IMR-90 (cell line): ENCODE data around the gene CPEB1. TPM values are rescaled to one million over a fixed set of nuclear protein-coding genes. Genes with fewer than 3 reads are reported as not detected.

ENCODE experiments used
- ATAC-seq: fragments of 200-7000 bp; cut with Tn5 transposase; 2 replicates; pipeline ENCODE4 v1.9.1; 2020; ENCODE audit warnings: low read depth, mild to moderate bottlenecking, moderate library complexity
- BruUV-seq: library from RNA; stranded (reverse); fragments of 400-500 nt; replicated peaks from 2 replicates; lab custom pipeline; 2021; lab: Mats Ljungman, UMichigan
- CTCF ChIA-PET: fragments of 300-600 bp; formaldehyde crosslinking; extraction: SDS; loops from one replicate; lab custom pipeline; 2021; ENCODE audit warnings: antibody characterized with exemption; lab: Yijun Ruan, JAX
- POLR2A ChIA-PET: fragments of 300-600 bp; sonication (Branson Sonifier 250); formaldehyde crosslinking; loops from one replicate; lab custom pipeline; 2022; ENCODE audit warnings: antibody characterized with exemption; ENCODE audit not compliant: unreplicated experiment; lab: Charles Lee
- DNase-seq: peaks from one replicate; pipeline ENCODE4 v3.0.0; 2013
- H2AFZ ChIP-seq: replicated peaks from 2 replicates; pipeline ENCODE3; 2013; ENCODE audit warnings: low read length, mild to moderate bottlenecking; ENCODE audit not compliant: poor library complexity
- H2AK5ac ChIP-seq: 2 replicates; pipeline ENCODE4 v1.6.1; 2013; ENCODE audit warnings: low read depth, low read length, inconsistent platforms
- H2AK9ac ChIP-seq: replicated peaks from 2 replicates; pipeline ENCODE3; 2013; ENCODE audit warnings: mild to moderate bottlenecking, low read depth, low read length, moderate library complexity; ENCODE audit not compliant: poor library complexity
- H2BK120ac ChIP-seq: 2 replicates; pipeline ENCODE4 v1.6.1; 2013; ENCODE audit warnings: low read depth, low read length, inconsistent platforms
- H2BK15ac ChIP-seq: 3 replicates; pipeline ENCODE4 v1.6.1; 2013; ENCODE audit warnings: low read depth, low read length, inconsistent platforms
- H2BK20ac ChIP-seq: 2 replicates; pipeline ENCODE4 v1.6.1; 2013; ENCODE audit warnings: low read depth, mild to moderate bottlenecking, inconsistent platforms, low read length, moderate library complexity
- H2BK5ac ChIP-seq: 2 replicates; pipeline ENCODE4 v1.6.1; 2013; ENCODE audit warnings: mild to moderate bottlenecking, low read depth, low read length, inconsistent platforms; ENCODE audit not compliant: poor library complexity, severe bottlenecking
- H3K14ac ChIP-seq: replicated peaks from 2 replicates; pipeline ENCODE4 v1.6.1; 2013; ENCODE audit warnings: low read depth, low read length, inconsistent platforms
- H3K18ac ChIP-seq: 2 replicates; pipeline ENCODE4 v1.6.1; 2013; ENCODE audit warnings: low read depth, low read length, control low read depth
- H3K23ac ChIP-seq: 2 replicates; pipeline ENCODE4 v1.6.1; 2013; ENCODE audit warnings: low read depth, low read length, inconsistent platforms
- H3K27ac ChIP-seq: 2 replicates; pipeline ENCODE4 v1.5.1; 2013; ENCODE audit warnings: mild to moderate bottlenecking, control low read depth, low read length; ENCODE audit not compliant: insufficient read depth
- H3K27me3 ChIP-seq: 2 replicates; pipeline ENCODE4 v1.6.1; 2013; ENCODE audit warnings: low read length; ENCODE audit not compliant: control insufficient read depth, insufficient read depth
- H3K36me3 ChIP-seq: 2 replicates; pipeline ENCODE4 v1.6.1; 2013; ENCODE audit warnings: low read length, mixed read lengths; ENCODE audit not compliant: control insufficient read depth, insufficient read depth
- H3K4ac ChIP-seq: 2 replicates; pipeline ENCODE4 v1.6.1; 2013; ENCODE audit warnings: low read depth, low read length, inconsistent platforms
- H3K4me1 ChIP-seq: 2 replicates; pipeline ENCODE4 v1.6.1; 2013; ENCODE audit warnings: low read length, mixed read lengths; ENCODE audit not compliant: control insufficient read depth, insufficient read depth
- H3K4me2 ChIP-seq: 2 replicates; pipeline ENCODE4 v1.6.1; 2013; ENCODE audit warnings: low read depth, mild to moderate bottlenecking, control low read depth, low read length, moderate library complexity
- H3K4me3 ChIP-seq: 2 replicates; pipeline ENCODE4 v1.5.1; 2013; ENCODE audit warnings: low read depth, mild to moderate bottlenecking, control low read depth, low read length, moderate library complexity; ENCODE audit not compliant: insufficient read depth
- H3K56ac ChIP-seq: 2 replicates; pipeline ENCODE4 v1.6.1; 2013; ENCODE audit warnings: low read length, inconsistent platforms; ENCODE audit not compliant: insufficient read depth; ENCODE audit errors: extremely low read depth
- H3K79me1 ChIP-seq, 2 experiments: 2 replicates each; pipeline ENCODE4 v1.6.1; 2013; ENCODE audit warnings: low read length in 2 of 2, inconsistent platforms in 1 of 2, low read depth in 1 of 2
- H3K9ac ChIP-seq: 2 replicates; pipeline ENCODE4 v1.6.1; 2013; ENCODE audit warnings: low read depth, low read length, control low read depth
- H3K9me1 ChIP-seq: 2 replicates; pipeline ENCODE4 v1.6.1; 2013; ENCODE audit warnings: low read length, inconsistent platforms; ENCODE audit not compliant: insufficient read depth
- H3K9me3 ChIP-seq: 2 replicates; pipeline ENCODE4 v1.6.1; 2013; ENCODE audit warnings: low read length; ENCODE audit not compliant: control insufficient read depth, insufficient read depth
- H4K20me1 ChIP-seq: 2 replicates; pipeline ENCODE4 v1.6.1; 2013; ENCODE audit warnings: low read length, inconsistent platforms; ENCODE audit not compliant: insufficient read depth
- H4K5ac ChIP-seq: 2 replicates; pipeline ENCODE4 v1.6.1; 2013; ENCODE audit warnings: mild to moderate bottlenecking, low read depth, low read length, control low read depth
- H4K8ac ChIP-seq, 2 experiments: 2 replicates each; pipeline ENCODE4 v1.6.1; 2013; ENCODE audit warnings: low read depth in 2 of 2, low read length in 2 of 2, control low read depth in 1 of 2, inconsistent platforms in 1 of 2
- H4K91ac ChIP-seq: 2 replicates; pipeline ENCODE4 v1.6.1; 2013; ENCODE audit warnings: low read depth, low read length, inconsistent platforms; ENCODE audit not compliant: insufficient read depth
- BHLHE40 ChIP-seq: fragments of 150-350 bp; IDR thresholded peaks from 2 replicates; pipeline ENCODE4 v1.6.1; 2016; ENCODE audit warnings: mild to moderate bottlenecking, low read depth, low read length
- POLR2A ChIP-seq: IDR thresholded peaks from 2 replicates; pipeline ENCODE4 v1.6.1; 2012; ENCODE audit warnings: mild to moderate bottlenecking, low read depth, low read length
- RFX5 ChIP-seq: IDR thresholded peaks from 2 replicates; pipeline ENCODE4 v1.8.0; 2012; ENCODE audit warnings: low read depth, mild to moderate bottlenecking, low read length, moderate library complexity
- SMC3 ChIP-seq: fragments of 150-350 bp; IDR thresholded peaks from 2 replicates; pipeline ENCODE4 v1.6.1; 2016; ENCODE audit warnings: low read depth, mild to moderate bottlenecking, antibody characterized with exemption, low read length, moderate library complexity
- WGBS, 2 experiments: methylation state at CpG; one replicate each; pipeline versions ENCODE4 v1.1.5 to v1.1.7; 2013; ENCODE audit warnings: missing lambda C conversion rate in 2 of 2; ENCODE audit not compliant: insufficient read length in 1 of 2; ENCODE audit errors: extremely low coverage in 2 of 2; 5-methylcytosine and 5-hydroxymethylcytosine counted together
- dilution Hi-C: fragments of 300-500 bp; cut with HindIII; formaldehyde crosslinking; loops from one replicate; pipeline ENCODE4 v1.14.3; 2018; ENCODE audit warnings: low sequenced_read_pairs; ENCODE audit not compliant: unreplicated experiment
- in situ Hi-C: fragments of 300-500 bp; cut with MboI; formaldehyde crosslinking; loops from 3 replicates; pipeline ENCODE4 v1.14.3; 2019; ENCODE audit warnings: low sequenced_read_pairs, inconsistent platforms, mixed read lengths
- intact Hi-C: fragments of 100-400 bp; cut with micrococcal nuclease; formaldehyde crosslinking; loops from 2 replicates; pipeline ENCODE4 v1.10.0; 2022
- polyA plus RNA-seq, 3 experiments: library from polyadenylated mRNA; depleted of rRNA; stranded (reverse); fragments of >200 nt; gene quantifications; 2 replicates each; pipeline ENCODE4 v1.2.3, GENCODE V29; 2012; ENCODE audit warnings: low replicate concordance in 1 of 3
- total RNA-seq: library from RNA; depleted of rRNA; stranded (reverse); fragments of >200 nt; gene quantifications from 2 replicates; pipeline ENCODE4 v1.2.3, GENCODE V29; 2012

CPEB1 gene
- total and polyA plus RNA-seq, 2 of the 4 experiments (the other 2 are of a cell fraction): 8.9 to 12.5 TPM

DNA sequence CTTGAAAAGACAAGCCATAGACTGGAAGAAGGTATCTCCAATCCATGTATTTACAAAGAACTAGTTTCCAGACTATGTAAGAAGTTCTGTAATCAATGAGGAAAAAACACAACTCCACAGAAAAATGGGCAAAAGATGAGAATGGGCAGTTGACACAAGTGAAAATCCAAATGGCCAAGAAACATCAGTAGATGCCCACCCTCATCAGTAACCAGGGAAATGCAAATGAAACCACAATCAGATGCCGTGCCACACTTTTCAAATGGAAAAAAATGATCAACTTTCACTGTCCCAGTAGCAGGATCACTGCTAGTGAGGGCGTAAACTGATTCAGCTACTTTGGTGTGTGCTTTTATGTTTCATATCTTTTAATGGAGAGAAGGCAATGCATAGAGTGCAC is 4.5 kb upstream of the CPEB1 start:
- no TSS peak for BruUV-seq
- no peak overlapping the region for H3K4me3 ChIP-seq
- no peak overlapping the region for H3K56ac ChIP-seq
- ATAC-seq (no peak), DNase-seq (no peak)
- no peak overlapping the region for H2AK5ac ChIP-seq
- no peak overlapping the region for H2AK9ac ChIP-seq
- intact Hi-C loops (no loop called here), in situ Hi-C loops (no loop called here), dilution Hi-C loops (no loop called here)
- no peaks in the 10 kb centered on the region for H3K79me1 ChIP-seq
- H3K4ac ChIP-seq: no peak overlapping the region
- ChIA-PET CTCF (no interaction called here), POLR2A (no interaction called here)
- H3K4me1 ChIP-seq: no peaks in the 10 kb centered on the region
- H4K91ac ChIP-seq: no peak overlapping the region
- no peak overlapping the region for H3K27ac ChIP-seq
- H3K36me3 ChIP-seq: no peaks in the 10 kb centered on the region
- peaks cover 2% of the 10 kb centered on the region; the same call in 1 of the 2 replicates for H3K9me3 ChIP-seq
- H4K5ac ChIP-seq: no peak overlapping the region
- H4K8ac ChIP-seq: no peak overlapping the region
- no peak overlapping the region for H3K18ac ChIP-seq
- no peak overlapping the region for H2BK20ac ChIP-seq
- no peak overlapping the region for H2AFZ ChIP-seq
- H2BK5ac ChIP-seq: no peak overlapping the region
- no CpG with 5 or more reads among the region's 2 CpGs for WGBS, 2 experiments
- no peak overlapping the region for H3K14ac ChIP-seq
- no peak overlapping the region for H2BK15ac ChIP-seq
- no peaks in the 10 kb centered on the region for H3K9me1 ChIP-seq
- H4K20me1 ChIP-seq: no peaks in the 10 kb centered on the region
- H3K27me3 ChIP-seq: peaks cover 27% of the 10 kb centered on the region
- no peak overlapping the region for H3K23ac ChIP-seq
- H2BK120ac ChIP-seq: no peak overlapping the region
- H3K9ac ChIP-seq: no peak overlapping the region
- TF ChIP-seq RFX5 (0 out of 2 replicates have a peak, but pooled peaks have one; percentile 30), BHLHE40 (no peak), SMC3 (no peak), POLR2A (no peak)
- no peak overlapping the region for H3K4me2 ChIP-seq
